GM23248 (cell line): ENCODE measurements around the gene LRRN4CL.

Experiments used
- EZH2 ChIP-seq: fragments of 200-600 bp; sonication (generic); IDR thresholded peaks from 2 replicates; pipeline ENCODE4 v1.6.1; 2018; ENCODE audit warnings: antibody characterized with exemption, mild to moderate bottlenecking; ENCODE audit not compliant: insufficient read depth, poor library complexity, severe bottlenecking
- EZH2phosphoT487 ChIP-seq: fragments of 200-600 bp; sonication (generic); IDR thresholded peaks from 2 replicates; pipeline ENCODE4 v1.6.1; 2018; ENCODE audit warnings: antibody characterized with exemption, moderate library complexity, mild to moderate bottlenecking, low read depth; ENCODE audit not compliant: insufficient read depth

DNA sequence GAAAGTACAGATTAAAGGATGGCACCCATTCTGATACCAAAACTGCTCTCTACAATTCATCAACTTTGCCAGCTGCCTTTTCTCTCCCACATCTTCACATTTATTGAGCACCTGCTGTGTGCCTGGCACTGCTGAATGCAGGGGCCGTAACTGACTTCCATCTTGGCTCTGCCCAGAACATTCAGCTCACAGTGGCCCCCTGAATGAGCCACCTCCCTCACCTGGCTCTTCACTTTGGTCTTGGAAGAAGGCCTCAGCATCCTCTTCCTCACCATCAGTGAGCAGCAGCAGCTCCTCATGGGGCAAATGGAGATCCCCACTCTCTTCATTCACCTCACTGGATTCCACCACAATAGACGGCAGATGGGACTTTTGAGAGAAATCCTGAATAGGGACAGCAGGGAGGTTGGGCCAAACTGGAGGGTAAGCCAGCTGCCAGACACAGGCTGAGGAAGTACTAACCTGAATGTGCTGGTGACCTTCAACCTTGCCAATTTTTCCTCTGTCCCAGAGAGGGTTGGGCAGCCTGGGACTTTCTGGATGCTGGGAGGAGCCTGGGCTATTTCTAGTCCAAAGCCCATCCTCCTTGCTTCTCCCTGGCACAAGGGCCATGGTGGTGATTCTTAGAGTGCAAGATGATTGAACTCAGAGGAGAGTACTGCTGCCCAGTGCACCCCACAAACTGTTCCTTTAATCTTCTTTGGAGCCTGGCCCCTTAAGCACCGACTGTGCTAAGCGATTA lies 19.7 kb downstream of the LRRN4CL start:
- TF ChIP-seq EZH2 (no peak), EZH2phosphoT487 (no peak)
